Trophoblast cell (in vitro differentiated cells and primary cell): ENCODE results near the gene CACNA2D3.

Experiments used
- DNase-seq, 2 donors: peaks; one replicate each; pipeline ENCODE4 v3.0.0-alpha.2; 2016
- H2AFZ ChIP-seq: 2 replicates; pipeline ENCODE4 v1.6.1; 2013; ENCODE audit warnings: low read length, moderate library complexity, mild to moderate bottlenecking; ENCODE audit not compliant: insufficient read depth, poor library complexity
- H2AK5ac ChIP-seq: 2 replicates; pipeline ENCODE4 v1.6.1; 2013; ENCODE audit warnings: mild to moderate bottlenecking, low read length
- H2BK120ac ChIP-seq: 2 replicates; pipeline ENCODE4 v1.6.1; 2013; ENCODE audit warnings: low read length, mild to moderate bottlenecking, moderate library complexity; ENCODE audit not compliant: insufficient read depth, poor library complexity
- H2BK12ac ChIP-seq: 2 replicates; pipeline ENCODE4 v1.6.1; 2013; ENCODE audit warnings: mild to moderate bottlenecking, low read length, moderate library complexity
- H2BK5ac ChIP-seq: 2 replicates; pipeline ENCODE4 v1.6.1; 2013; ENCODE audit warnings: low read length, low read depth, moderate library complexity, mild to moderate bottlenecking; ENCODE audit not compliant: poor library complexity
- H3K14ac ChIP-seq: 2 replicates; pipeline ENCODE4 v1.6.1; 2013; ENCODE audit warnings: mild to moderate bottlenecking, low read length
- H3K18ac ChIP-seq: 2 replicates; pipeline ENCODE4 v1.6.1; 2013; ENCODE audit warnings: mild to moderate bottlenecking, low read length
- H3K23ac ChIP-seq: 2 replicates; pipeline ENCODE4 v1.6.1; 2013; ENCODE audit warnings: low read length
- H3K27ac ChIP-seq: 2 replicates; pipeline ENCODE4 v1.5.1; 2013; ENCODE audit warnings: low read depth, mild to moderate bottlenecking, inconsistent platforms, low read length, moderate library complexity
- H3K27me3 ChIP-seq: 2 replicates; pipeline ENCODE4 v1.6.1; 2013; ENCODE audit warnings: inconsistent platforms, mild to moderate bottlenecking, low read length, moderate library complexity; ENCODE audit not compliant: insufficient read depth
- H3K36me3 ChIP-seq, 2 experiments: 1 replicate in 1 of 2; 2 replicates in 1 of 2; pipeline ENCODE4 v1.6.1; 2013; ENCODE audit warnings: low read length in 2 of 2, mild to moderate bottlenecking in 2 of 2, moderate library complexity in 1 of 2; ENCODE audit not compliant: insufficient read depth in 2 of 2, control insufficient read depth in 1 of 2
- H3K4ac ChIP-seq: 2 replicates; pipeline ENCODE4 v1.6.1; 2013; ENCODE audit warnings: low read depth, mild to moderate bottlenecking, low read length, moderate library complexity
- H3K4me1 ChIP-seq, 2 experiments: 1 replicate in 1 of 2; 2 replicates in 1 of 2; pipeline ENCODE4 v1.6.1; 2013; ENCODE audit warnings: low read length in 2 of 2, mild to moderate bottlenecking in 2 of 2, moderate library complexity in 1 of 2; ENCODE audit not compliant: insufficient read depth in 2 of 2, control insufficient read depth in 1 of 2
- H3K4me2 ChIP-seq: 2 replicates; pipeline ENCODE4 v1.6.1; 2013; ENCODE audit warnings: inconsistent platforms, mild to moderate bottlenecking, low read length, moderate library complexity
- H3K4me3 ChIP-seq: 2 replicates; pipeline ENCODE4 v1.5.1; 2013; ENCODE audit warnings: mild to moderate bottlenecking, low read depth, low read length, inconsistent platforms
- H3K79me1 ChIP-seq: one replicate; pipeline ENCODE4 v1.6.1; 2013; ENCODE audit warnings: low read length
- H3K79me2 ChIP-seq: 2 replicates; pipeline ENCODE4 v1.6.1; 2013; ENCODE audit warnings: low read length, mild to moderate bottlenecking; ENCODE audit not compliant: control insufficient read depth, insufficient read depth, poor library complexity
- H3K9ac ChIP-seq: 2 replicates; pipeline ENCODE4 v1.6.1; 2013; ENCODE audit warnings: mild to moderate bottlenecking, low read length
- H3K9me3 ChIP-seq: 2 replicates; pipeline ENCODE4 v1.6.1; 2013; ENCODE audit warnings: low read depth, mild to moderate bottlenecking, control low read depth, inconsistent platforms, low read length; ENCODE audit not compliant: insufficient read depth
- H4K12ac ChIP-seq: 2 replicates; pipeline ENCODE4 v1.6.1; 2013; ENCODE audit warnings: low read depth, mild to moderate bottlenecking, low read length, moderate library complexity
- H4K8ac ChIP-seq: 2 replicates; pipeline ENCODE4 v1.6.1; 2013; ENCODE audit warnings: low read depth, mild to moderate bottlenecking, low read length, moderate library complexity
- H4K91ac ChIP-seq: one replicate; pipeline ENCODE4 v1.6.1; 2013; ENCODE audit warnings: low read depth, mild to moderate bottlenecking, low read length, moderate library complexity
- whole genome bisulfite sequencing: extraction: QIAGEN DNeasy Blood & Tissue Kit; methylation state at CpG from one replicate; pipeline ENCODE4 v1.1.7; 2013; ENCODE audit warnings: missing lambda C conversion rate; ENCODE audit not compliant: insufficient read length, insufficient coverage; ENCODE audit errors: extremely low coverage; 5-methylcytosine and 5-hydroxymethylcytosine counted together

CACNA2D3 gene

GRCh38 chr3:54228806-54229205 is 106.5 kb downstream of the CACNA2D3 start:
- no peak overlapping the region for H2BK120ac ChIP-seq
- H3K27ac ChIP-seq: no peak overlapping the region
- H2BK5ac ChIP-seq: no peak overlapping the region
- no peak overlapping the region for H3K14ac ChIP-seq
- no peak overlapping the region for H3K4ac ChIP-seq
- no peaks in the 10 kb centered on the region for H3K9me3 ChIP-seq
- no peak overlapping the region for H3K4me2 ChIP-seq
- H3K4me1 ChIP-seq: no peaks in the 10 kb centered on the region
- no CpG with 5 or more reads among the region's 5 CpGs for WGBS
- peak overlapping the region; percentile 23 for H4K8ac ChIP-seq
- no peak overlapping the region for H3K4me3 ChIP-seq
- no peaks in the 10 kb centered on the region for H3K36me3 ChIP-seq
- no peak overlapping the region for H2BK12ac ChIP-seq
- H4K91ac ChIP-seq: no peak overlapping the region
- no peak overlapping the region for H3K23ac ChIP-seq
- DNase-seq: no peak
- H3K9ac ChIP-seq: no peak overlapping the region
- H4K12ac ChIP-seq: no peak overlapping the region
- H2AFZ ChIP-seq: no peak overlapping the region
- no peak overlapping the region for H3K18ac ChIP-seq
- no peaks in the 10 kb centered on the region for H3K79me2 ChIP-seq
- no peaks in the 10 kb centered on the region for H3K27me3 ChIP-seq
- H3K79me1 ChIP-seq: no peaks in the 10 kb centered on the region
- no peak overlapping the region for H2AK5ac ChIP-seq

- WGBS: no CpG with 5 or more reads among the region's 4 CpGs
- H3K14ac ChIP-seq: no peak overlapping the region
- no peak overlapping the region for H4K8ac ChIP-seq
- H3K27ac ChIP-seq: no peak overlapping the region
- no peak overlapping the region for H3K23ac ChIP-seq
- H3K4ac ChIP-seq: no peak overlapping the region
- no peak overlapping the region for H4K12ac ChIP-seq
- no peak overlapping the region for H2AK5ac ChIP-seq
- no peak overlapping the region for H4K91ac ChIP-seq
- no peak overlapping the region for H2BK12ac ChIP-seq
- no peaks in the 10 kb centered on the region for H3K27me3 ChIP-seq
- H3K36me3 ChIP-seq: no peaks in the 10 kb centered on the region
- H3K9me3 ChIP-seq: no peaks in the 10 kb centered on the region
- H3K18ac ChIP-seq: no peak overlapping the region
- H3K79me2 ChIP-seq: no peaks in the 10 kb centered on the region
- no peak overlapping the region for H3K4me3 ChIP-seq
- H3K9ac ChIP-seq: no peak overlapping the region
- no peak for DNase-seq
- no peak overlapping the region for H2BK120ac ChIP-seq
- H3K4me1 ChIP-seq: no peaks in the 10 kb centered on the region
- no peak overlapping the region for H2AFZ ChIP-seq
- H3K4me2 ChIP-seq: no peak overlapping the region
- no peaks in the 10 kb centered on the region for H3K79me1 ChIP-seq
- no peak overlapping the region for H2BK5ac ChIP-seq
Observed at GRCh38 chr3:54232618-54233017, 110.3 kb downstream of the CACNA2D3 start.

GRCh38 chr3:54235998-54236397 is 113.6 kb downstream of the CACNA2D3 start:
- no peak for DNase-seq
- no peak overlapping the region for H4K8ac ChIP-seq
- no peak overlapping the region for H3K4me2 ChIP-seq
- no peak overlapping the region for H3K4ac ChIP-seq
- H4K12ac ChIP-seq: no peak overlapping the region
- no peaks in the 10 kb centered on the region for H3K79me2 ChIP-seq
- no peak overlapping the region for H4K91ac ChIP-seq
- H3K4me3 ChIP-seq: no peak overlapping the region
- H3K23ac ChIP-seq: no peak overlapping the region
- no peak overlapping the region for H2AK5ac ChIP-seq
- no CpG with 5 or more reads among the region's 4 CpGs for WGBS
- H3K14ac ChIP-seq: no peak overlapping the region
- H3K9ac ChIP-seq: no peak overlapping the region
- H3K9me3 ChIP-seq: no peaks in the 10 kb centered on the region
- H3K36me3 ChIP-seq: no peaks in the 10 kb centered on the region
- no peak overlapping the region for H3K27ac ChIP-seq
- no peaks in the 10 kb centered on the region for H3K4me1 ChIP-seq
- H3K18ac ChIP-seq: no peak overlapping the region
- H2BK12ac ChIP-seq: no peak overlapping the region
- H3K27me3 ChIP-seq: no peaks in the 10 kb centered on the region
- H3K79me1 ChIP-seq: no peaks in the 10 kb centered on the region
- no peak overlapping the region for H2BK5ac ChIP-seq
- H2AFZ ChIP-seq: no peak overlapping the region
- no peak overlapping the region for H2BK120ac ChIP-seq

GRCh38 chr3:54237109-54237508 is 114.8 kb downstream of the CACNA2D3 start:
- Histone ChIP-seq H3K4me2 (no peak overlapping the region), H4K91ac (no peak overlapping the region), H3K27me3 (no peaks in the 10 kb centered on the region), H2AK5ac (no peak overlapping the region), H3K4ac (no peak overlapping the region), H3K4me3 (no peak overlapping the region), H3K18ac (no peak overlapping the region), H2BK5ac (no peak overlapping the region), H2AFZ (no peak overlapping the region), H3K14ac (no peak overlapping the region), H3K79me2 (no peaks in the 10 kb centered on the region), H2BK12ac (no peak overlapping the region), H3K9ac (no peak overlapping the region), H3K23ac (no peak overlapping the region), H2BK120ac (no peak overlapping the region), H4K12ac (no peak overlapping the region), H3K9me3 (no peaks in the 10 kb centered on the region), H3K36me3 (no peaks in the 10 kb centered on the region), H4K8ac (no peak overlapping the region), H3K79me1 (no peaks in the 10 kb centered on the region), H3K4me1 (no peaks in the 10 kb centered on the region), H3K27ac (no peak overlapping the region)
- no CpG with 5 or more reads among the region's 3 CpGs for WGBS
- no peak for DNase-seq
